ENCODE measurements around the gene ABCB6.
A peak's percentile ranks its signal among the peaks of the same experiment; 100 is the strongest.

Gene ABCB6

DNA sequence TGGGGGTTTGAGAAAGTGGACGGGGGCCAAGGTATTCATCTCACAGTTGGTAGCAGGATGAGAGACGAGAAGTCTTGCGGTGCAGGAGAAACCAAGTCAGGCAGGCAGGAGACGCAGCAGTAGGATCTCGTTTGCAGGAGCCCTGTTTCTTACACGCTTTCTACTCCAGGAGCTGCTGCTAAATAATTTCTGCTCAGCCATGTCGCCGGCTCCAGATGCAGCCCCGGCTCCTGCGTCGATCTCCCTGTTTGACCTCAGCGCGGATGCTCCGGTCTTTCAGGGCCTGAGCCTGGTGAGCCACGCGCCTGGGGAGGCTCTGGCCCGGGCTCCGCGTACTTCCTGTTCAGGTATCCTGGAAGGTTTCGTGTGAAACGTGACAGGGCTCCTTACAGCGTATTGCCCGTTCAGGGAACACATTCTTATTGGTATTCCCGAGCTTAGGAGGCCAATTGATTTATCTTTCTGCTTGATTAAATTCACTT is 11.3 kb upstream of the ABCB6 start:
- Mint-ChIP-seq H3K36me3 (ENCODE audit: low read depth) (peaks cover 42% of the 10 kb centered on the region), H3K4me1 (peaks cover 33% of the 10 kb centered on the region), H3K4me3 (peak overlapping the region; percentile 93 to 100 (median 99)), H3K27ac (peak overlapping the region; percentile 97 to 98 (median 97)), H3K9me3 (no peaks in the 10 kb centered on the region), H3K27me3 (ENCODE audit: low read depth) (no peaks in the 10 kb centered on the region)
- TF ChIP-seq, protein P1, sequence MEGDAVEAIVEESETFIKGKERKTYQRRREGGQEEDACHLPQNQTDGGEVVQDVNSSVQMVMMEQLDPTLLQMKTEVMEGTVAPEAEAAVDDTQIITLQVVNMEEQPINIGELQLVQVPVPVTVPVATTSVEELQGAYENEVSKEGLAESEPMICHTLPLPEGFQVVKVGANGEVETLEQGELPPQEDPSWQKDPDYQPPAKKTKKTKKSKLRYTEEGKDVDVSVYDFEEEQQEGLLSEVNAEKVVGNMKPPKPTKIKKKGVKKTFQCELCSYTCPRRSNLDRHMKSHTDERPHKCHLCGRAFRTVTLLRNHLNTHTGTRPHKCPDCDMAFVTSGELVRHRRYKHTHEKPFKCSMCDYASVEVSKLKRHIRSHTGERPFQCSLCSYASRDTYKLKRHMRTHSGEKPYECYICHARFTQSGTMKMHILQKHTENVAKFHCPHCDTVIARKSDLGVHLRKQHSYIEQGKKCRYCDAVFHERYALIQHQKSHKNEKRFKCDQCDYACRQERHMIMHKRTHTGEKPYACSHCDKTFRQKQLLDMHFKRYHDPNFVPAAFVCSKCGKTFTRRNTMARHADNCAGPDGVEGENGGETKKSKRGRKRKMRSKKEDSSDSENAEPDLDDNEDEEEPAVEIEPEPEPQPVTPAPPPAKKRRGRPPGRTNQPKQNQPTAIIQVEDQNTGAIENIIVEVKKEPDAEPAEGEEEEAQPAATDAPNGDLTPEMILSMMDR (IDR thresholded peaks at IDR 0.05; ENCODE audit: unreplicated experiment in 3 of 3): no peak

DNA sequence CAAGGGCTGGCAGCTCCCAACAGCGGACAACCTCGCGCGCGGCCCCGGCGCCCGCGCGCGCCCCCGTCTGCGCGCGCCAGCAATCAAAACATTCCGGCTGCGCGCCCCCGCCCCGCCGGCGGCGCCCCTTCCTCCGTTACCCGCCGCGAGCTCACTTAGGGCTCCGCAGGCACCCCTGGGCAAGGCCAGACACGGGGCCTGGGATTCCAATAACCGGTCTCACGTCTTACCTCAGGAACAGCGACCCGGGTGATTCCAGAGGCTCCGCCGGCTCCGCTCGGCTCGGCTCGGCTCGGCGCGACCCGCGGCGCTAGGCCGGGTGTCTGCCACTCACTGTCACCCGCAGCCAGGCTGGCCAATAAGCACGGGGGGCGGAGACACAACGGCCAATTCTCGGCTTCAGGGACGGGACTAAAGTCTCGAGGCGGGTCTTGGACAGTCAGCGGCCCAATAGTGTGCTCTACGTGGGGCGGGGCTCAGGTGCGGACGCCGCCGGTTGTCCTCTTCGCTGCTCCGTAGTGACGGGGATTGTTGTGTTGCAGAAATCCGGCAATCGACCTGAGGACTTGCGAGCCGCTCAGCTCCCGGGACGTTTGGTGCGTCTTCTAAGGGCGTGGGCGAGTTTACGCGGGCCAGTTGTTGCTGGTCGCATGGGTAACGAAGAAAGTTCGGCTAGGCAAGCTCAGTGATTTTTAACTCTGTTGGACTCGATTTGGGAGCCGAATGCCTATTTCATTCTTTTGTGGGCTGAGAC is 10.7 kb upstream of the ABCB6 start, which contains the start of the genes ANKZF1 and ATG9A:
TSS of gene ANKZF1 (plus strand) at position 502 of the 754 bp plus-strand sequence. CDS start 452 bp downstream, outside the sequence.
TSS of gene ATG9A (minus strand) at position 332 of the 754 bp plus-strand sequence. CDS start 1,612 bp downstream, outside the sequence.
- Mint-ChIP-seq H3K27me3 (ENCODE audit: low read depth) (no peaks in the 10 kb centered on the region), H3K27ac (peak within 1 kb of the TSS; percentile 97 to 98 (median 97)), H3K9me3 (no peaks in the 10 kb centered on the region), H3K4me1 (peaks cover 33% of the 10 kb centered on the region), H3K4me3 (peak within 1 kb of the TSS; percentile 93 to 100 (median 99)), H3K36me3 (ENCODE audit: low read depth) (peaks cover 45% of the 10 kb centered on the region)
- TF ChIP-seq, protein P1 (IDR thresholded peaks at IDR 0.05; ENCODE audit: unreplicated experiment in 3 of 3): no peak

DNA sequence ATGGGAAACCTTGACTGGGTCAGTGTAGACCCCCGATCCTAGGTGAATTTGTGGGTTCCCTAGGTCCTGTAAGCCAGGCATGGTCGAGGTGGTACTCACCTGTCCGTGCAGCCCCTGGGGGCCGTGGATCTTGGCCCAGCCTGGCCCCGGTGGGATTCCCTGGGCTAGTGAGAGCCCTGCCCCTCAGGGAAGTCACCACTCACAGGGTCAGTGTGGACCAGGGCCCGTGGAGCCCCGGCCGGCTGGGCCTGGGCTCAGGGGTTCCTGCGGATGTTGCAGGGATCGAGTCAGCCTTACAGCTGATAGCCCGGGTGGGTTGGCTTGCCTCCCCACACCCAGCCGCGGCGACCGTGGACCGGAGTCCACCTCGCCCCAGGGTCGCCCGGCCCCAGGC is 10.2 kb upstream of the ABCB6 start:
- peaks cover 45% of the 10 kb centered on the region for H3K36me3 Mint-ChIP-seq (ENCODE audit: low read depth)
- no peaks in the 10 kb centered on the region for H3K27me3 Mint-ChIP-seq (ENCODE audit: low read depth)
- no peaks in the 10 kb centered on the region for H3K9me3 Mint-ChIP-seq
- TF ChIP-seq, protein P1 (IDR thresholded peaks at IDR 0.05; ENCODE audit: unreplicated experiment in 3 of 3): no peak
- peak overlapping the region; percentile 80 to 85 (median 84) for H3K4me3 Mint-ChIP-seq
- H3K27ac Mint-ChIP-seq: peak overlapping the region in 2 of 3 experiments; percentile 97 to 98
- H3K4me1 Mint-ChIP-seq: peaks cover 33% of the 10 kb centered on the region

DNA sequence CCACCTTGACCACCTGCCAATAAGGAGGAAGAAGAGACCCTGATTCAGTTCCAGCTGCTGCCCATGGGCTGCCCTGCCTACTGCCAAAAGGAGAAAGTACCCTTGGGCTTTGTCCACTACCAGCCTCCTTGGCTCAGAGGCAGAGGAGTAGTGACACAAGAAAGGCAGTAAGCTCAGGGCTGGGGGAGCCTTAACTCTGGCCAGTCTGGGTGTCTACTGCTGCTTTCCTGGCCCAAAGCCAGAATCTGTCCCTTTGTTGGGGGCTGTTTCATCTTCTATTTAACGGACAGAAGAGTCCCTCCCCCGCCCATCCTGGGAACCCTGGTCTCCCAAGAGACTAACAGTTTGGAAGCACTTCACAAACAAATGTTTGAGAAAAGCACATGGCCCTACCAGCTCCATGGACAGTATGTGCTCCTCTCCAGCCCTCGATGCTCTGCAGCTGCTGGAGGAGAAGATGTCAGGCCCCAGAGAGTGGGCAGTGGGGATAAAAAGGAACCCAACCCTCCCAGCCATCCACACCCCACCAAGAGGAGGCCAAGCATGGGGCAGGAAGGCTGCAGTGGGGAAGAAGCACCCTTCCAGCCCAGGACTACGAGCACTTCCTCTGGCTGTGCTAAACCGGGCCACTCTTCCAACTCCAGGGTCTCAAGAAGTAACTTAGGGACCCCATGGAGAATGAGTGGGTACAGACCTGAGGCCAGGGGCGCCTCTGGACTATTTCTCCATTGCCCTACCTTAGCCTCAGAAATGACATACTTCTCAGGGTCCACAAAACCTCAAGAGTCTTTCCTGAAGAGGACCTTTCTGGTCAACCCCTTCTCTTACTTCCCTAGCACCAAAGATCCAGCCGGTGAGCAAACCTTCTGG is 9.5 kb upstream of the ABCB6 start:
- peaks cover 33% of the 10 kb centered on the region for H3K4me1 Mint-ChIP-seq
- H3K9me3 Mint-ChIP-seq: no peaks in the 10 kb centered on the region
- H3K27me3 Mint-ChIP-seq (ENCODE audit: low read depth): no peaks in the 10 kb centered on the region
- H3K36me3 Mint-ChIP-seq (ENCODE audit: low read depth): peaks cover 45% of the 10 kb centered on the region
- H3K4me3 Mint-ChIP-seq: peak overlapping the region; percentile 80 to 85 (median 84)
- TF ChIP-seq, protein P1 (IDR thresholded peaks at IDR 0.05; ENCODE audit: unreplicated experiment in 3 of 3): no peak
- peak overlapping the region; percentile 45 to 62 (median 51) for H3K27ac Mint-ChIP-seq

DNA sequence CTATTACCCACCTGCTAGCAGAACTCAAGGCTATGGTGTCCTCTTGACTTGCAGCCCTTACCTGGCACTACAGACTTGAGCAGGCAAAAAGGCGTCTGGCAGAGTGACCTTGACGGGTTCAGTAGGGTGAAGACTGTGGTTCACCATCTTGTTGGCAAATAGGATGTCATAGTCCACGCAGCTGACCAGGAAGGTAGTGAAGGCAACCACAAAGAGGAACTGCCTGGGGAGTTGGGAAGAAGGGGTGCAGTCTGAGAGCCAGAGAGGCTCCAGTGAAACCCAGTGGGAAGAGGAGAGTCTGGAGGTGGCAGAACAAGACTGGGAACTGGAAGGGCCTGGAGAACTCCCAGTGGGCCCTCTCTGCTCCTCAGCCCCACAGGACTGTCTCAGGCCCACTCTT is 6.6 kb upstream of the ABCB6 start:
- Mint-ChIP-seq H3K4me3 (peak overlapping the region in 2 of 3 experiments; percentile 51 to 64), H3K27ac (no peak overlapping the region), H3K4me1 (peaks cover 43% of the 10 kb centered on the region), H3K36me3 (ENCODE audit: low read depth) (peaks cover 37% of the 10 kb centered on the region), H3K9me3 (no peaks in the 10 kb centered on the region), H3K27me3 (ENCODE audit: low read depth) (no peaks in the 10 kb centered on the region)
- TF ChIP-seq, protein P1 (IDR thresholded peaks at IDR 0.05; ENCODE audit: unreplicated experiment in 3 of 3): no peak
